IMR-90 (cell line): Measurements from ENCODE around the gene TMEM139. TPM values are rescaled to one million over a fixed set of nuclear protein-coding genes. Genes with fewer than 3 reads are reported as not detected.

Experiments used
- ATAC-seq: fragments of 200-7000 bp; cut with Tn5 transposase; 2 replicates; pipeline ENCODE4 v1.9.1; 2020; ENCODE audit warnings: low read depth, mild to moderate bottlenecking, moderate library complexity
- BruUV-seq: library from RNA; stranded (reverse); fragments of 400-500 nt; replicated peaks from 2 replicates; lab custom pipeline; 2021; lab: Mats Ljungman, UMichigan
- CTCF ChIA-PET: fragments of 300-600 bp; formaldehyde crosslinking; extraction: SDS; loops from one replicate; lab custom pipeline; 2021; ENCODE audit warnings: antibody characterized with exemption; lab: Yijun Ruan, JAX
- POLR2A ChIA-PET: fragments of 300-600 bp; sonication (Branson Sonifier 250); formaldehyde crosslinking; loops from one replicate; lab custom pipeline; 2022; ENCODE audit warnings: antibody characterized with exemption; ENCODE audit not compliant: unreplicated experiment; lab: Charles Lee
- DNase-seq: peaks from one replicate; pipeline ENCODE4 v3.0.0; 2013
- H2AFZ ChIP-seq: replicated peaks from 2 replicates; pipeline ENCODE3; 2013; ENCODE audit warnings: low read length, mild to moderate bottlenecking; ENCODE audit not compliant: poor library complexity
- H2AK5ac ChIP-seq: 2 replicates; pipeline ENCODE4 v1.6.1; 2013; ENCODE audit warnings: low read depth, low read length, inconsistent platforms
- H2AK9ac ChIP-seq: replicated peaks from 2 replicates; pipeline ENCODE3; 2013; ENCODE audit warnings: mild to moderate bottlenecking, low read depth, low read length, moderate library complexity; ENCODE audit not compliant: poor library complexity
- H2BK120ac ChIP-seq: 2 replicates; pipeline ENCODE4 v1.6.1; 2013; ENCODE audit warnings: low read depth, low read length, inconsistent platforms
- H2BK15ac ChIP-seq: 3 replicates; pipeline ENCODE4 v1.6.1; 2013; ENCODE audit warnings: low read depth, low read length, inconsistent platforms
- H2BK20ac ChIP-seq: 2 replicates; pipeline ENCODE4 v1.6.1; 2013; ENCODE audit warnings: low read depth, mild to moderate bottlenecking, inconsistent platforms, low read length, moderate library complexity
- H2BK5ac ChIP-seq: 2 replicates; pipeline ENCODE4 v1.6.1; 2013; ENCODE audit warnings: mild to moderate bottlenecking, low read depth, low read length, inconsistent platforms; ENCODE audit not compliant: poor library complexity, severe bottlenecking
- H3K14ac ChIP-seq: replicated peaks from 2 replicates; pipeline ENCODE4 v1.6.1; 2013; ENCODE audit warnings: low read depth, low read length, inconsistent platforms
- H3K18ac ChIP-seq: 2 replicates; pipeline ENCODE4 v1.6.1; 2013; ENCODE audit warnings: low read depth, low read length, control low read depth
- H3K23ac ChIP-seq: 2 replicates; pipeline ENCODE4 v1.6.1; 2013; ENCODE audit warnings: low read depth, low read length, inconsistent platforms
- H3K27ac ChIP-seq: 2 replicates; pipeline ENCODE4 v1.5.1; 2013; ENCODE audit warnings: mild to moderate bottlenecking, control low read depth, low read length; ENCODE audit not compliant: insufficient read depth
- H3K27me3 ChIP-seq: 2 replicates; pipeline ENCODE4 v1.6.1; 2013; ENCODE audit warnings: low read length; ENCODE audit not compliant: control insufficient read depth, insufficient read depth
- H3K36me3 ChIP-seq: 2 replicates; pipeline ENCODE4 v1.6.1; 2013; ENCODE audit warnings: low read length, mixed read lengths; ENCODE audit not compliant: control insufficient read depth, insufficient read depth
- H3K4ac ChIP-seq: 2 replicates; pipeline ENCODE4 v1.6.1; 2013; ENCODE audit warnings: low read depth, low read length, inconsistent platforms
- H3K4me1 ChIP-seq: 2 replicates; pipeline ENCODE4 v1.6.1; 2013; ENCODE audit warnings: low read length, mixed read lengths; ENCODE audit not compliant: control insufficient read depth, insufficient read depth
- H3K4me2 ChIP-seq: 2 replicates; pipeline ENCODE4 v1.6.1; 2013; ENCODE audit warnings: low read depth, mild to moderate bottlenecking, control low read depth, low read length, moderate library complexity
- H3K4me3 ChIP-seq: 2 replicates; pipeline ENCODE4 v1.5.1; 2013; ENCODE audit warnings: low read depth, mild to moderate bottlenecking, control low read depth, low read length, moderate library complexity; ENCODE audit not compliant: insufficient read depth
- H3K56ac ChIP-seq: 2 replicates; pipeline ENCODE4 v1.6.1; 2013; ENCODE audit warnings: low read length, inconsistent platforms; ENCODE audit not compliant: insufficient read depth; ENCODE audit errors: extremely low read depth
- H3K79me1 ChIP-seq, 2 experiments: 2 replicates each; pipeline ENCODE4 v1.6.1; 2013; ENCODE audit warnings: low read length in 2 of 2, inconsistent platforms in 1 of 2, low read depth in 1 of 2
- H3K9ac ChIP-seq: 2 replicates; pipeline ENCODE4 v1.6.1; 2013; ENCODE audit warnings: low read depth, low read length, control low read depth
- H3K9me1 ChIP-seq: 2 replicates; pipeline ENCODE4 v1.6.1; 2013; ENCODE audit warnings: low read length, inconsistent platforms; ENCODE audit not compliant: insufficient read depth
- H3K9me3 ChIP-seq: 2 replicates; pipeline ENCODE4 v1.6.1; 2013; ENCODE audit warnings: low read length; ENCODE audit not compliant: control insufficient read depth, insufficient read depth
- H4K20me1 ChIP-seq: 2 replicates; pipeline ENCODE4 v1.6.1; 2013; ENCODE audit warnings: low read length, inconsistent platforms; ENCODE audit not compliant: insufficient read depth
- H4K5ac ChIP-seq: 2 replicates; pipeline ENCODE4 v1.6.1; 2013; ENCODE audit warnings: mild to moderate bottlenecking, low read depth, low read length, control low read depth
- H4K8ac ChIP-seq, 2 experiments: 2 replicates each; pipeline ENCODE4 v1.6.1; 2013; ENCODE audit warnings: low read depth in 2 of 2, low read length in 2 of 2, control low read depth in 1 of 2, inconsistent platforms in 1 of 2
- H4K91ac ChIP-seq: 2 replicates; pipeline ENCODE4 v1.6.1; 2013; ENCODE audit warnings: low read depth, low read length, inconsistent platforms; ENCODE audit not compliant: insufficient read depth
- FOS ChIP-seq: fragments of 150-350 bp; IDR thresholded peaks from 2 replicates; pipeline ENCODE4 v1.6.1; 2016; ENCODE audit warnings: low read depth, low read length
- MAZ ChIP-seq: IDR thresholded peaks from 2 replicates; pipeline ENCODE4 v1.6.1; 2012; ENCODE audit warnings: low read depth, mild to moderate bottlenecking, low read length, improper control_type of control experiment, moderate library complexity, borderline replicate concordance
- MXI1 ChIP-seq: IDR thresholded peaks from 2 replicates; pipeline ENCODE4 v1.6.1; 2012; ENCODE audit warnings: low read depth, mild to moderate bottlenecking, low read length, moderate library complexity, borderline replicate concordance
- POLR2A ChIP-seq: IDR thresholded peaks from 2 replicates; pipeline ENCODE4 v1.6.1; 2012; ENCODE audit warnings: mild to moderate bottlenecking, low read depth, low read length
- RCOR1 ChIP-seq: IDR thresholded peaks from 2 replicates; pipeline ENCODE4 v1.6.1; 2012; ENCODE audit warnings: mild to moderate bottlenecking, low read length, improper control_type of control experiment; ENCODE audit not compliant: insufficient replicate concordance
- SMC3 ChIP-seq: fragments of 150-350 bp; IDR thresholded peaks from 2 replicates; pipeline ENCODE4 v1.6.1; 2016; ENCODE audit warnings: low read depth, mild to moderate bottlenecking, antibody characterized with exemption, low read length, moderate library complexity
- WGBS, 2 experiments: methylation state at CpG; one replicate each; pipeline versions ENCODE4 v1.1.5 to v1.1.7; 2013; ENCODE audit warnings: missing lambda C conversion rate in 2 of 2; ENCODE audit not compliant: insufficient read length in 1 of 2; ENCODE audit errors: extremely low coverage in 2 of 2; 5-methylcytosine and 5-hydroxymethylcytosine counted together
- dilution Hi-C: fragments of 300-500 bp; cut with HindIII; formaldehyde crosslinking; loops from one replicate; pipeline ENCODE4 v1.14.3; 2018; ENCODE audit warnings: low sequenced_read_pairs; ENCODE audit not compliant: unreplicated experiment
- in situ Hi-C: fragments of 300-500 bp; cut with MboI; formaldehyde crosslinking; loops from 3 replicates; pipeline ENCODE4 v1.14.3; 2019; ENCODE audit warnings: low sequenced_read_pairs, inconsistent platforms, mixed read lengths
- intact Hi-C: fragments of 100-400 bp; cut with micrococcal nuclease; formaldehyde crosslinking; loops from 2 replicates; pipeline ENCODE4 v1.10.0; 2022
- polyA plus RNA-seq, 3 experiments: library from polyadenylated mRNA; depleted of rRNA; stranded (reverse); fragments of >200 nt; gene quantifications; 2 replicates each; pipeline ENCODE4 v1.2.3, GENCODE V29; 2012; ENCODE audit warnings: low replicate concordance in 1 of 3
- total RNA-seq: library from RNA; depleted of rRNA; stranded (reverse); fragments of >200 nt; gene quantifications from 2 replicates; pipeline ENCODE4 v1.2.3, GENCODE V29; 2012
- TF ChIP-seq, protein P1 (sequence below): fragments of 150-350 bp; IDR thresholded peaks from 2 replicates; pipeline ENCODE4 v1.6.1; 2017; ENCODE audit warnings: mild to moderate bottlenecking, antibody characterized with exemption, low read length, low read depth

The TMEM139 gene
- total and polyA plus RNA-seq, 2 of the 4 experiments (the other 2 are of a cell fraction), result 0.07 TPM; not detected in 1

GRCh38 chr7:143256325-143256724 is 28.4 kb upstream of the TMEM139 start:
- no peak overlapping the region for H3K9ac ChIP-seq
- dilution Hi-C loops, result no loop called here

More at GRCh38 chr7:143256325-143256724, 28.4 kb upstream of the TMEM139 start:
- H3K9me3 ChIP-seq, result no peaks in the 10 kb centered on the region
- ChIA-PET CTCF (interaction anchor here (2.5 kb wide), 1 partner anchor 16 kb away, joined by 6 read pairs; no protein-coding TSS in a partner anchor), POLR2A (no interaction called here)
- WGBS, 2 experiments, result no CpG with 5 or more reads among the region's 3 CpGs
- no peak overlapping the region for H3K56ac ChIP-seq
- no peak overlapping the region for H2BK120ac ChIP-seq
- H3K18ac ChIP-seq, result no peak overlapping the region
- H3K4me2 ChIP-seq, result no peak overlapping the region
- H2AFZ ChIP-seq, result no peak overlapping the region
- H3K14ac ChIP-seq, result no peak overlapping the region
- H3K4me1 ChIP-seq, result no peaks in the 10 kb centered on the region; the same call in 1 of the 2 replicates
- no peak overlapping the region for H2AK5ac ChIP-seq
- no peaks in the 10 kb centered on the region; the same call in 1 of the 2 replicates for H3K27me3 ChIP-seq
- BruUV-seq, result no TSS peak
- H4K5ac ChIP-seq, result no peak overlapping the region
- H2BK5ac ChIP-seq, result no peak overlapping the region
- H3K23ac ChIP-seq, result no peak overlapping the region
- H2BK15ac ChIP-seq, result no peak overlapping the region
- no peaks in the 10 kb centered on the region for H4K20me1 ChIP-seq
- H2BK20ac ChIP-seq, result no peak overlapping the region
- no peak overlapping the region for H3K27ac ChIP-seq
- no peaks in the 10 kb centered on the region for H3K79me1 ChIP-seq
- TF ChIP-seq SMC3 (no peak), FOS (no peak), MXI1 (no peak), POLR2A (no peak), RCOR1 (no peak), MAZ (no peak)
- TF ChIP-seq, protein P1, sequence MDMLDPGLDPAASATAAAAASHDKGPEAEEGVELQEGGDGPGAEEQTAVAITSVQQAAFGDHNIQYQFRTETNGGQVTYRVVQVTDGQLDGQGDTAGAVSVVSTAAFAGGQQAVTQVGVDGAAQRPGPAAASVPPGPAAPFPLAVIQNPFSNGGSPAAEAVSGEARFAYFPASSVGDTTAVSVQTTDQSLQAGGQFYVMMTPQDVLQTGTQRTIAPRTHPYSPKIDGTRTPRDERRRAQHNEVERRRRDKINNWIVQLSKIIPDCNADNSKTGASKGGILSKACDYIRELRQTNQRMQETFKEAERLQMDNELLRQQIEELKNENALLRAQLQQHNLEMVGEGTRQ, result no peak
- intact Hi-C loops (loop anchor here (5.0 kb wide), 1 partner anchor 156 kb away; no protein-coding TSS in a partner anchor), in situ Hi-C loops (no loop called here)
- ATAC-seq (no peak), DNase-seq (no peak)
- H3K4me3 ChIP-seq, result no peak overlapping the region
- H4K91ac ChIP-seq, result no peak overlapping the region
- H2AK9ac ChIP-seq, result no peak overlapping the region
- H3K9me1 ChIP-seq, result no peaks in the 10 kb centered on the region
- H3K4ac ChIP-seq, result no peak overlapping the region
- no peak overlapping the region for H4K8ac ChIP-seq
- H3K36me3 ChIP-seq, result no peaks in the 10 kb centered on the region
